ENCODE data around the gene KCNIP2.
A peak's percentile ranks its signal among the peaks of the same experiment; 100 is the strongest.

The KCNIP2 gene

GRCh38 chr10:101851411-101852116 lies 8.0 kb upstream of the KCNIP2 start:
- no peak for DNase-seq

- no peak for DNase-seq
These were observed 7.1 kb upstream of the KCNIP2 start for GRCh38 chr10:101850749-101851148.

DNA sequence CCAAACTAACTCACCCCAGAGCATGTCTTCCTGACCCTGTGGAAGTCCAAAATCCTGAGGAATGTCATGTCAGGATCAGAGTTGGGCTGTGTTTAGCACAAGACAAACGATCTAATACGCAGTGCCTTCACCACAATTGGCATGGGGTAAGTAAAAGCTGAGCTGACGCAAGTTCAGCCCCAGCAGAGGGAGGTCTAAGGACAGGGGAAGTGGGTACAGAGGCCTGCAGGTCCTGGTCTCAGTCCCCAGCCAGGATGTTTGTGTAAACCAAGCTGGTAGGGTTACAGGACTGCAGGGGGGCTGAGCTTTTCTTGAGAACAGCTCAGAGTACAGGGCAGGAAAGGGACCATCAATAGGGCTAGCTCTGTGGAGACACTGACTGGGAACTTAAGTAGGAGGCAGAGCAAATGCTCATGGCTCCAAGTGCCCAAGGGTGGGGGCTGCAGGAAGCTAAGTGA lies 5.3 kb upstream of the KCNIP2 start:
- DNase-seq: no peak

DNA sequence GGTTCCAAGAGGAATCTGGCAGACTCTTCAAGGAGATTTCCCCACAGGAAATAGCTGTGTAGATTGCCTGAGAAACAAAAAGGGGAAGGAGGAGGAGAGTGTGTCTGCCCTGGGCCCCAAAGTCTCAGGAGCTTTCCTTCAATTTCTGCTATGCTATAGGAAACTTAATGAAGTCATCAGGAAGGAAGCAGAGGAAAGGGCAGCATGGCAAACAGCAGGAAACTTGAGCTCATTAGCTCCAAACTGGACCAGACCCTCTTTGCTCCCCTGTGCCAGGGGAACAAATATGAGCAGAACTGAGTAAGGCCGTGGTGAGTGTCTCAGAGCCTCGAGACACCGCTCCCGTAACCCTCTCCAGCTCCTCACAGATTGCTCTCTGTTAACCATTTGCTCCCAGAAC lies 4.8 kb upstream of the KCNIP2 start:
- no peak for DNase-seq

- DNase-seq: no peak
These were observed 2.3 kb upstream of the KCNIP2 start for GRCh38 chr10:101845893-101846292.

DNA sequence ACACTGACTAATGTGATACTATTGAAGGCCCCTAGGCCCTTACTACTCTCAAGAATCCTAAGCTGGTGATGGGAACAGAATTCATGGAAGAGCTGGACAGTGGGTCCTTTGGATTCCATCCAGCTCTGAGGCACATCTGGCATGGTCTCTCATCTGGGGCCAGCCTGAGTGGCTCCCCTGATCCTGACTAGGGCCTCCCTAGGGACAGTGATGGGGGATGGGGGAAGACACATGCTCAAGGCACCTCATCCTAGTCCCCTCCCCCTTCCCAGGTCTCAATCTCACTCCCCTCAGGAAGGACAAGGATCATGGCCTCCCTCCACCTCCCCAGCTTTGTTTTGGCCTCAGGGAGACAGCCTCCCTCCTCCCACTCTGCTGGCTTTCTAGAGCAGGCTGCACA lies 1.8 kb downstream of the KCNIP2 start:
- DNase-seq: no peak

- DNase-seq: peak; percentile 71
These were observed 2.7 kb downstream of the KCNIP2 start for GRCh38 chr10:101840741-101841453.

DNA sequence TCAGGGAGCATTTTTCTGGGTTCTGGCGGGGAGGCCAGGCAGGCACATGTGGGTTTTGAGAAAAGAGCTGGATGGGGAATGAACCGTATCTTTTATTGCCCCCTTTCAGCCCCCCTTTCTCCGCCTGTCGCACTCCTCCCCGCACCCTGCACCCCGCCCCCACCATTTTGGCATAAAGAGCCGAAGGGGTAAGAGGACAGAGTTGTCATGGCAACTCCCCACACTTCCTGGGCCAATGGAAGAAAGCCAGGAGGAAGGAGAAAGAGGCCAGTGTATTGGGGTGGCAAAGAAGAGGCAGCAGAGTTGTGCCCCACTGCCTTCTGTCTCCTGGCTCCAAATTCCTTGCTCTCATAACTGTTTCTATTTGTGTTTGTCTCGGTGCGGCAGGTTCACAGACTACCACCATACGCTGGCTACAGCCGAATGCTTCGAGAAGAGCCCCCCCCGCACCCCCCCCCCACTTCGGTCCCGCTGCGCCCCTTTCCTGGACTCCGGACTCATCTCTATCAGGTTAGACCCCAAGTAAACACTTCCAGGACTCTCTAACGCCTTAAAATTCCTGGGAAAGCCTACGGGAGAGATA lies 3.4 kb downstream of the KCNIP2 start:
- no peak for DNase-seq

DNA sequence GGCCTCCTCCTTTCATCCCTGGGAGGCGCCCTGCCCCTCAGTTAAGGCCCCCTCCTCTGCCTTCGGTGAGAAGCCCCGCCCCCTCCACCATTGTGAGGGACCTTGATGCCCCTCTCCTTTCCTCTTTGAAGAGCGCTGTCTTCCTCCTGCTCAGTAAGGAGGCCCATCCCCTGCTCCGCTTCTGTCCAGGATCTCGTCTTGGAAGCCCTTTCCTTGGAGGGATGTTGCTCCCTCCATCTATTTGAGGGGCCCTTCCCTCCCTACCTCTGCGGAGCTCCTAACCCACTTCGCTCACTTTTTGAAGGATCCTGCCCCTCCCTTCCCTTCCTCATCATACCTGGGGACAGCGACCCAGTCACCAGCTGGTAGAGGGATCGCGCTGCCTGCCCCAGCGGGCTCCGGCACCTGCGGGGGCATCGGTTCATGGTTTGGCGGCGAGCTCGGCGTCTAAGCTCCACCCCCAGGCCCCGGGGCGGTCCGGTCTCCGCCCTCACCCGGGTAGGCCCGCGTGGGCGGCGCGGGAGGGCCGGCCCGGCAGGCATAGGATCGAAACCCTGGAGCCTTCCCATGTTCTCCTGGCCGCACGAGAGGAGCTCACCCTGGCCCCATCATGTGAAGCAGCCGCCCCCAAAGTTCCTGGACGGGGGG lies 4.1 kb downstream of the KCNIP2 start:
- peak; percentile 71 for DNase-seq

DNA sequence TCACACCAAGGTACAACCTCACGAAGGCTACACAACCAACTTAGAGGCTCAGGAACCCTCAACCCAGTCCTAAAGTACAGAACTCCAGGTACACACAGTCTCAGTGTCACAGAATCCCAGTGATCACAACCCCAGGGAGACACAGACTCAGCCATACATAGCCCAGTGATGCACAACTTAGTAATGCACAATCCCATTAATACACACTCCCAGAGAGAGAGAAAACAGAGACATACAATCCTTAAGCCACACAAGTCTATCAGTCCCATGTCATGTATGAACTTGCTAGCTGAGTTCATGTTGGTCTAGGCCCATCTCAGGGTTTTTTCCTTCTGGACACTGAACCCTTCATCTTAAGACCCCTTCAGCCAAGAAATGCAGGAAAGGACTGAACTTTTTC lies 4.6 kb downstream of the KCNIP2 start:
- no peak for DNase-seq

- no peak for DNase-seq
These were observed 5.1 kb downstream of the KCNIP2 start for GRCh38 chr10:101838416-101838970.

DNA sequence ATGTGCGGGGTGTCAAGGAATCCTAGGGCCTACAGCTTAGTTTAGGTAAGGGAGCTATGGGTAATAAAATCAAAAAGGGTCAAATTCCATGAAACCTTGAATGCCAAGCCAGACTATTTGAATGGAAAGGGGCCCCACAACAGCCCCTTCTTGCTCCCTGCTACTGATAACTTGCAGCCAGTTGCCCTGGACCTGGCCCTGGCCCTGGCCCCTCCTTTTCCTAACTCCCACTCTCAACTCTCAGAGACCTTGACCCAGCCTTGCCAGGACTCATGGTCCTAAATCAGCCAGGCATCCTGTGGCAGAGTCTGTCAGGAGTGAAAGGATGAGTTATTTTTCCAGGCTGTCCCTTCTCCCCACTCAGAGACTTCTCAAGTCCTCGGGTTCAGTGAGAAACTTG lies 5.9 kb downstream of the KCNIP2 start:
- no peak for DNase-seq

GRCh38 chr10:101835362-101835761 lies 8.2 kb downstream of the KCNIP2 start:
- no peak for DNase-seq

- no peak for DNase-seq
These were observed 9.3 kb downstream of the KCNIP2 start for GRCh38 chr10:101834341-101834740.

DNA sequence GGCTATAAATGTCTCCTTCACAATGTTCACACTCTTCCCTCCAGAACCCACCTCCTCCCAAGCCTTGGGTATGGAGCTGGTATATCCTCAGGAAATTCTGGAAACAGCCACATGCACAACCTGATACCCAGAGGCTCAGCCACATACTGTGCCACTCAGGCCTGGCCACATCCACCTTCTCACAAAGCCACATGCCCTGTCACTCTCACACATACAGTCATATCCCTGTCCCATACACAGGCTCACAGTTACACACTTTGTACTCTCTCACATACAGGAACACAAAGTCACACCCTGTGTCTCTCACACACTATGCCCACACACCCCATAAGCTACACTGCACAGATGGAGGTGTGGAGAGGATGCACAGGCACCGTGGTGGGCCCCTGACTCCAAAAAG lies 10.1 kb downstream of the KCNIP2 start:
- no peak for DNase-seq

DNA sequence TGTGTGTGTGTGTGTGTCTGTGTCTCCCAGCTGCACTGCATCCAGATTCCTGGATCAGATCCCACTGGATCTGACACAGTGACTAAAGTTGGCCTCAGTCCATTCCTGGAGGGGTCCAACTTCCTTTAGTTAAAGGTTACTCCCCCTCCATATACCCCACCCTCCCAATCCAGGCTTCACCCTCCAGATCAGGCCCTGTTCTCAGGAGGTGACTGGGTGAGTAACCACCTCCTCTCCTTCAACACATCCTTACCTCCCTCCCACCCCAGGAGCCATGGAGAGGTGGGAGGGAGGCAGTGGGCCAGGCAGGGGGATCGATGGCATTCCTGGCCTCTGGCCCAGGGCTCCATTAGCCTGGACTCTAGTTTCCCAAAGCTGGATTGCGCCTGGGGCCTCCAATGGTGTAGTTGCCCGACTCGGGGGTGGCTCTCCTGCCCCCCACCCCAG lies 11.3 kb downstream of the KCNIP2 start:
- DNase-seq: no peak

DNA sequence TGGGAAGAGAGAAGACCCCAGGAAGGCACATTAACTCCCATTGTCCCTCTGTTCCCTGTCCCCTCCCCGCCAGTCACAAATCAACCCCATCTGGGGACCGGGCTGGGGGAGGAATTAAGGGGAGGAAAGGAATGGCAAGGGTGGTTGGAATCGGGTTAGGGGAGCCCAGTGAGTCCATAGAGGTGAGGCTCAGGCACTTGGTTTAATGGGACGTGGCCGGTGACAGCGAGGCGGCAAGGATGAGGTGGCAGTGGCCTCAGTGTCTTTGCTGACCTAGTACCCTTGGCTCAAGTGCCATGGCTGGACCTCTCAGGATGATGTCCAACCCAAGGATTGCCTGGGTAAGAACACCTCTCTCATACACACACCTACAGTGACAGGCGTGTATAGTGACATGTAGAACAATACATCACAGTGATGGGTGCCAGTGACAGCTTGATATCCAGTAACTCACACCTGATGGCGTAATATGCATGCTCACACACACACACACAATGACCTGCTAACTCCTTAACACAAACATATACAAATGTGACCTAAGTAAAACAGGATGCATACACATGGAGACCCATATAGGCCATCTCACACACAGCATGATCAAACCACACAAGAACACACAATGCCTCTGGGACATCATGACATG lies 12.3 kb downstream of the KCNIP2 start:
- no peak for DNase-seq

DNA sequence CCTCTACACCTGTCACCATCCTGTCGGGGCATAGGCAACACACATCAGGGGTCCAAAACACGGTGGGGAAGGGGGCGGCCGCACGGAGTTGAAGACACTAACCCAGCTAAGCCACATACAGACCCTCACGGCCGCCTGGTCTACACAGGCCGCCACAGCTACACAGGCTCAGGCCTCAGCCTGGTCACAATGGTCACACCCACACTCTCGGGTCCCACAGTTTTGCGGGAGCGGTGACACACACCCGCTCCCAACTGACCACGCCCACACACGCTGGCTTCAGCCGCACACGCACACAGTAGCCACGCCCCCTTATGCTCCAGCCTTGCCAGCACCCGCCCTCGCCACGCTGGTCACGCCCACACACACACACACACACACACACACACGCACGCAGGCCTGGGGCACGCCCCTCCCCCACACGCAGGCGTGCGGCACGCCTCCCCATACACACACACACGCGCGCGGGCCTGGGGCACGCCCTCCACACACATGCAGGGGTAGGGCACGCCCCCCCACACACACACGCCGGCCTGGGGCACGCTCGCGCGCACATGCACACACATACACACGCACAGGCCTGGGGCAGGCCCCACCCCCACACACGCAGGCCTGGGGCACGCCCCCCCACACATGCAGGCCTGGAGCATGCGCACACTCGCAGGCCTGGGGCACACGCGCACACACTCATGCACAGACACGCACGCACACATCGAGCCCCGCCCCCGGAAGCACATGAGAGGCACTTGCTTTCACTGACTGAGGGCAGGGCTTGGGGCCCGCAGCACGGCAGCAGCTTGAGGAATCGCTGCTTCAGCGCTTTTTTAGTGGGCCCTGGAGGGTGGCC lies 13.1 kb downstream of the KCNIP2 start:
- peak; percentile 94 for DNase-seq

DNA sequence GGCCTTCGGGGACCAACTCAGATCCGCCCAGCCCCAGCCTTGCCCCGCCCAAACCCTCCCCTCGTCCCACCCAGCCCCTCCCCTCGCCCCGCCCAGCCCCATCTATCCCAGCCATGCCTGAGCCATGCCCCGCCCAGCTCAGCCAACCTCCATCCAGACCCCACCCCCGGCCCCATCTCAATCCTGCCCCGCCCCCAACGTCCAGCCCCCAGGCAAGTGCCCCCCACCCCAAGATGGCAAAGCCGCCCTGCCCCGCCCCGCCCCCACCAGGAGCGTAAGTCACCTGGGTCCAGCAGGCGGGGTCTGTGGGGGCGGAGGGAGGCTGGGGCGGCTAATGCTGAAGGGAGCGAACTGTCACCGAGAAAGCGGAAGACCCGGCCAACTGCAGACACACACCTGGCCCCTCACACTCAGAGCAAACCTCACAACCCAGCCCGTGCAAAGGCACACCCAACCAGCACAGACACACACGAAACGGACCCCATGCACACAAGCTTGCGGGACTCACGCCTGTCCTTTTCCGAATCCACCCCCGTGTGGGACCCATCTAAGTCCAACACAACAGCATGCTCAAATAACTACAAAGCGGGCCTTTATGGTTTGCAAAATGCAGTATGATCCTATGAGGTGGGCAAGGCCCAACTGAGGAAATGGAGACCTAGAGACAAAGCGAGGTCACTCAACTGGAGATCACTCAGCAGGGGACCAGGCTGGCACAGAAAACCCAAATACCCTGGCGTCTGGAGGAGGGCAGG lies 13.9 kb downstream of the KCNIP2 start:
- DNase-seq: peak; percentile 65

- no peak for DNase-seq
These were observed 14.6 kb downstream of the KCNIP2 start for GRCh38 chr10:101828766-101829551.
